ENCODE data around the gene MGAT5.

Gene MGAT5

GRCh38 chr2:134246154-134246874 is 7.6 kb upstream of the MGAT5 start:
- Histone ChIP-seq H3K9me3 (ENCODE audit: control insufficient read depth, insufficient read depth, low read length) (no peaks in the 10 kb centered on the region), H3K27me3 (ENCODE audit: control insufficient read depth, insufficient read depth, low read length) (no peaks in the 10 kb centered on the region), H3K9ac (ENCODE audit: low read depth, low read length) (no peak overlapping the region), H3K36me3 (ENCODE audit: control insufficient read depth, insufficient read depth, low read length) (no peaks in the 10 kb centered on the region), H3K4me3 (ENCODE audit: low read depth, low read length) (no peak overlapping the region), H3K4me1 (ENCODE audit: control insufficient read depth, insufficient read depth, low read length) (peaks cover 8% of the 10 kb centered on the region)

GRCh38 chr2:134247679-134248078 is 6.2 kb upstream of the MGAT5 start:
- Histone ChIP-seq H3K36me3 (ENCODE audit: control insufficient read depth, insufficient read depth, low read length) (no peaks in the 10 kb centered on the region), H3K9me3 (ENCODE audit: control insufficient read depth, insufficient read depth, low read length) (no peaks in the 10 kb centered on the region), H3K4me3 (ENCODE audit: low read depth, low read length) (no peak overlapping the region), H3K9ac (ENCODE audit: low read depth, low read length) (no peak overlapping the region), H3K27me3 (ENCODE audit: control insufficient read depth, insufficient read depth, low read length) (no peaks in the 10 kb centered on the region), H3K4me1 (ENCODE audit: control insufficient read depth, insufficient read depth, low read length) (peaks cover 8% of the 10 kb centered on the region)

- Histone ChIP-seq H3K9me3 (ENCODE audit: control insufficient read depth, insufficient read depth, low read length) (no peaks in the 10 kb centered on the region), H3K27me3 (ENCODE audit: control insufficient read depth, insufficient read depth, low read length) (no peaks in the 10 kb centered on the region), H3K36me3 (ENCODE audit: control insufficient read depth, insufficient read depth, low read length) (no peaks in the 10 kb centered on the region), H3K4me3 (ENCODE audit: low read depth, low read length) (no peak overlapping the region), H3K4me1 (ENCODE audit: control insufficient read depth, insufficient read depth, low read length) (peaks cover 8% of the 10 kb centered on the region), H3K9ac (ENCODE audit: low read depth, low read length) (no peak overlapping the region)
These were observed 5.0 kb upstream of the MGAT5 start for GRCh38 chr2:134248913-134249312.

GRCh38 chr2:134249755-134250154 is 4.1 kb upstream of the MGAT5 start:
- peaks cover 5% of the 10 kb centered on the region for H3K36me3 ChIP-seq (ENCODE audit: control insufficient read depth, insufficient read depth, low read length)
- H3K4me1 ChIP-seq (ENCODE audit: control insufficient read depth, insufficient read depth, low read length): peaks cover 8% of the 10 kb centered on the region
- no peak overlapping the region for H3K9ac ChIP-seq (ENCODE audit: low read depth, low read length)
- H3K27me3 ChIP-seq (ENCODE audit: control insufficient read depth, insufficient read depth, low read length): no peaks in the 10 kb centered on the region
- H3K9me3 ChIP-seq (ENCODE audit: control insufficient read depth, insufficient read depth, low read length): no peaks in the 10 kb centered on the region
- H3K4me3 ChIP-seq (ENCODE audit: low read depth, low read length): no peak overlapping the region

- H3K4me1 ChIP-seq (ENCODE audit: control insufficient read depth, insufficient read depth, low read length): peaks cover 8% of the 10 kb centered on the region
- H3K36me3 ChIP-seq (ENCODE audit: control insufficient read depth, insufficient read depth, low read length): peaks cover 5% of the 10 kb centered on the region
- no peak overlapping the region for H3K9ac ChIP-seq (ENCODE audit: low read depth, low read length)
- H3K4me3 ChIP-seq (ENCODE audit: low read depth, low read length): no peak overlapping the region
- no peaks in the 10 kb centered on the region for H3K27me3 ChIP-seq (ENCODE audit: control insufficient read depth, insufficient read depth, low read length)
- no peaks in the 10 kb centered on the region for H3K9me3 ChIP-seq (ENCODE audit: control insufficient read depth, insufficient read depth, low read length)
These were observed 2.9 kb upstream of the MGAT5 start for GRCh38 chr2:134250840-134251461.

GRCh38 chr2:134252092-134252750 is 1.7 kb upstream of the MGAT5 start:
- Histone ChIP-seq H3K9me3 (ENCODE audit: control insufficient read depth, insufficient read depth, low read length) (no peaks in the 10 kb centered on the region), H3K4me1 (ENCODE audit: control insufficient read depth, insufficient read depth, low read length) (peaks cover 4% of the 10 kb centered on the region), H3K27me3 (ENCODE audit: control insufficient read depth, insufficient read depth, low read length) (no peaks in the 10 kb centered on the region), H3K9ac (ENCODE audit: low read depth, low read length) (no peak overlapping the region), H3K4me3 (ENCODE audit: low read depth, low read length) (no peak overlapping the region), H3K36me3 (ENCODE audit: control insufficient read depth, insufficient read depth, low read length) (peaks cover 5% of the 10 kb centered on the region)

- Histone ChIP-seq H3K27me3 (ENCODE audit: control insufficient read depth, insufficient read depth, low read length) (no peaks in the 10 kb centered on the region), H3K9me3 (ENCODE audit: control insufficient read depth, insufficient read depth, low read length) (no peaks in the 10 kb centered on the region), H3K9ac (ENCODE audit: low read depth, low read length) (no peak overlapping the region), H3K4me1 (ENCODE audit: control insufficient read depth, insufficient read depth, low read length) (peaks cover 4% of the 10 kb centered on the region), H3K4me3 (ENCODE audit: low read depth, low read length) (no peak overlapping the region), H3K36me3 (ENCODE audit: control insufficient read depth, insufficient read depth, low read length) (peaks cover 5% of the 10 kb centered on the region)
These were observed 661 bp upstream of the MGAT5 start for GRCh38 chr2:134253117-134253704.

GRCh38 chr2:134254824-134255223 is 952 bp downstream of the MGAT5 start:
- Histone ChIP-seq H3K27me3 (ENCODE audit: control insufficient read depth, insufficient read depth, low read length) (no peaks in the 10 kb centered on the region), H3K4me3 (ENCODE audit: low read depth, low read length) (no peak overlapping the region), H3K4me1 (ENCODE audit: control insufficient read depth, insufficient read depth, low read length) (peaks cover 4% of the 10 kb centered on the region), H3K36me3 (ENCODE audit: control insufficient read depth, insufficient read depth, low read length) (peaks cover 5% of the 10 kb centered on the region), H3K9ac (ENCODE audit: low read depth, low read length) (no peak overlapping the region), H3K9me3 (ENCODE audit: control insufficient read depth, insufficient read depth, low read length) (no peaks in the 10 kb centered on the region)

- H3K36me3 ChIP-seq (ENCODE audit: control insufficient read depth, insufficient read depth, low read length): peaks cover 5% of the 10 kb centered on the region
- no peak overlapping the region for H3K4me3 ChIP-seq (ENCODE audit: low read depth, low read length)
- no peak overlapping the region for H3K9ac ChIP-seq (ENCODE audit: low read depth, low read length)
- no peaks in the 10 kb centered on the region for H3K9me3 ChIP-seq (ENCODE audit: control insufficient read depth, insufficient read depth, low read length)
- peaks cover 7% of the 10 kb centered on the region for H3K4me1 ChIP-seq (ENCODE audit: control insufficient read depth, insufficient read depth, low read length)
- no peaks in the 10 kb centered on the region for H3K27me3 ChIP-seq (ENCODE audit: control insufficient read depth, insufficient read depth, low read length)
These were observed 3.1 kb downstream of the MGAT5 start for GRCh38 chr2:134256956-134257355.

GRCh38 chr2:134257509-134257908 is 3.6 kb downstream of the MGAT5 start:
- H3K4me3 ChIP-seq (ENCODE audit: low read depth, low read length): no peak overlapping the region
- H3K9ac ChIP-seq (ENCODE audit: low read depth, low read length): no peak overlapping the region
- H3K27me3 ChIP-seq (ENCODE audit: control insufficient read depth, insufficient read depth, low read length): no peaks in the 10 kb centered on the region
- peaks cover 5% of the 10 kb centered on the region for H3K36me3 ChIP-seq (ENCODE audit: control insufficient read depth, insufficient read depth, low read length)
- no peaks in the 10 kb centered on the region for H3K9me3 ChIP-seq (ENCODE audit: control insufficient read depth, insufficient read depth, low read length)
- peaks cover 7% of the 10 kb centered on the region for H3K4me1 ChIP-seq (ENCODE audit: control insufficient read depth, insufficient read depth, low read length)

- Histone ChIP-seq H3K36me3 (ENCODE audit: control insufficient read depth, insufficient read depth, low read length) (peaks cover 5% of the 10 kb centered on the region), H3K4me1 (ENCODE audit: control insufficient read depth, insufficient read depth, low read length) (peaks cover 7% of the 10 kb centered on the region), H3K9ac (ENCODE audit: low read depth, low read length) (no peak overlapping the region), H3K9me3 (ENCODE audit: control insufficient read depth, insufficient read depth, low read length) (no peaks in the 10 kb centered on the region), H3K4me3 (ENCODE audit: low read depth, low read length) (no peak overlapping the region), H3K27me3 (ENCODE audit: control insufficient read depth, insufficient read depth, low read length) (no peaks in the 10 kb centered on the region)
These were observed 4.3 kb downstream of the MGAT5 start for GRCh38 chr2:134257965-134258683.
